WTC11 (cell line): ENCODE results near the gene ZNF256. TPM values are rescaled to one million over a fixed set of nuclear protein-coding genes. Genes with fewer than 3 reads are reported as not detected.
A peak's percentile ranks its signal among the peaks of the same experiment; 100 is the strongest.

Experiments used
- ATAC-seq: fragments of 200-7000 bp; cut with Tn5 transposase; 2 replicates; pipeline ENCODE4 v1.10.0; 2021; ENCODE audit warnings: mild to moderate bottlenecking, moderate library complexity
- CTCF ChIA-PET: fragments of 300-600 bp; sonication (Branson Sonifier 250); formaldehyde crosslinking; loops from one replicate; lab custom pipeline; 2021; ENCODE audit warnings: antibody characterized with exemption; lab: Charles Lee
- POLR2A ChIA-PET: fragments of 350-600 bp; sonication (Branson Sonifier 250); formaldehyde crosslinking; loops from one replicate; lab custom pipeline; 2021; ENCODE audit warnings: antibody characterized with exemption; lab: Charles Lee
- DNase-seq: peaks from one replicate; pipeline ENCODE4 v3.0.0; 2021; ENCODE audit warnings: low spot score
- H3K27ac Mint-ChIP-seq: 2 replicates; pipeline ENCODE4 v1.8.0; 2021; ENCODE audit warnings: mixed read lengths
- H3K27me3 Mint-ChIP-seq: 2 replicates; pipeline ENCODE4 v1.8.0; 2021; ENCODE audit warnings: low read depth, mild to moderate bottlenecking, moderate library complexity, mixed read lengths
- H3K36me3 Mint-ChIP-seq: 2 replicates; pipeline ENCODE4 v1.8.0; 2021; ENCODE audit warnings: mixed read lengths
- H3K4me1 Mint-ChIP-seq: 2 replicates; pipeline ENCODE4 v1.8.0; 2022; ENCODE audit warnings: mixed read lengths
- H3K4me3 Mint-ChIP-seq: 2 replicates; pipeline ENCODE4 v1.8.0; 2021; ENCODE audit warnings: mild to moderate bottlenecking, moderate library complexity, mixed read lengths
- H3K9me3 Mint-ChIP-seq: 2 replicates; pipeline ENCODE4 v1.8.0; 2021; ENCODE audit warnings: mixed read lengths
- ARID4B ChIP-seq: sonication (generic); formaldehyde crosslinking; IDR thresholded peaks from 2 replicates; pipeline ENCODE4 v1.8.0; 2023; ENCODE audit warnings: missing genetic modification reagents, mild to moderate bottlenecking, borderline replicate concordance
- ATF6 ChIP-seq: sonication (generic); formaldehyde crosslinking; IDR thresholded peaks from 2 replicates; pipeline ENCODE4 v1.8.1; 2023; ENCODE audit warnings: mild to moderate bottlenecking, missing genetic modification reagents
- FOXJ3 ChIP-seq: sonication (generic); formaldehyde crosslinking; IDR thresholded peaks from 2 replicates; pipeline ENCODE4 v1.9.0; 2021; ENCODE audit warnings: missing genetic modification reagents, mild to moderate bottlenecking, borderline replicate concordance
- IRF2 ChIP-seq: sonication (generic); formaldehyde crosslinking; IDR thresholded peaks from 2 replicates; pipeline ENCODE4 v1.8.0; 2022; ENCODE audit warnings: low read depth, missing genetic modification reagents, borderline replicate concordance
- NR2C2 ChIP-seq: sonication (generic); formaldehyde crosslinking; IDR thresholded peaks from 2 replicates; pipeline ENCODE4 v1.8.0; 2022; ENCODE audit warnings: mild to moderate bottlenecking, missing genetic modification reagents
- PRDM15 ChIP-seq: sonication (generic); formaldehyde crosslinking; IDR thresholded peaks from 2 replicates; pipeline ENCODE4 v1.8.0; 2022; ENCODE audit warnings: missing genetic modification reagents
- RELA ChIP-seq: sonication (generic); formaldehyde crosslinking; IDR thresholded peaks from 2 replicates; pipeline ENCODE4 v1.8.1; 2022; ENCODE audit warnings: missing genetic modification reagents, mild to moderate bottlenecking, borderline replicate concordance
- SP1 ChIP-seq: sonication (generic); formaldehyde crosslinking; conservative IDR thresholded peaks from 2 replicates; pipeline ENCODE4 v1.8.1; 2022; ENCODE audit warnings: missing genetic modification reagents
- STAT6 ChIP-seq: sonication (generic); formaldehyde crosslinking; conservative IDR thresholded peaks from 2 replicates; pipeline ENCODE4 v1.8.1; 2023; ENCODE audit warnings: mild to moderate bottlenecking, low read depth, missing genetic modification reagents, moderate library complexity
- TCF7 ChIP-seq: sonication (generic); formaldehyde crosslinking; IDR thresholded peaks from 2 replicates; pipeline ENCODE4 v1.8.0; 2022; ENCODE audit warnings: mild to moderate bottlenecking, low read depth, missing genetic modification reagents, moderate library complexity
- TEAD4 ChIP-seq: sonication (generic); formaldehyde crosslinking; IDR thresholded peaks from 2 replicates; pipeline ENCODE4 v1.8.0; 2022; ENCODE audit warnings: mild to moderate bottlenecking, missing genetic modification reagents
- TP53 ChIP-seq: sonication (generic); formaldehyde crosslinking; IDR thresholded peaks from 2 replicates; pipeline ENCODE4 v1.8.1; 2023; ENCODE audit warnings: mild to moderate bottlenecking, missing genetic modification reagents
- ZMAT4 ChIP-seq: fragments of 250-450 bp; sonication (Bioruptor Pico); IDR thresholded peaks from 2 replicates; pipeline ENCODE4 v1.9.0; 2021; ENCODE audit warnings: mild to moderate bottlenecking
- ZNF423 ChIP-seq: fragments of 250-450 bp; sonication (Bioruptor Pico); IDR thresholded peaks from 2 replicates; pipeline ENCODE4 v2.1.2; 2022; ENCODE audit warnings: mild to moderate bottlenecking, moderate library complexity
- total RNA-seq: library from RNA; stranded (reverse); gene quantifications from 3 replicates; pipeline ENCODE4 v1.2.3, GENCODE V29; 2021
- TF ChIP-seq, protein P1 (sequence below): sonication (generic); formaldehyde crosslinking; IDR thresholded peaks from 2 replicates; pipeline ENCODE4 v1.8.1; 2023; ENCODE audit warnings: mild to moderate bottlenecking, missing genetic modification reagents, borderline replicate concordance

ZNF256 gene
- total RNA-seq, 1 experiment from 2014 or later, result 17.9 TPM

- TF ChIP-seq ARID4B (CRISPR knock-in tag) (no peak), ZMAT4 (CRISPR knock-in tag) (no peak), RELA (CRISPR knock-in tag) (no peak), STAT6 (no peak), ZNF423 (no peak), TCF7 (no peak), TEAD4 (CRISPR knock-in tag) (no peak), SP1 (CRISPR knock-in tag) (peak; percentile 76), FOXJ3 (CRISPR knock-in tag) (no peak), NR2C2 (CRISPR knock-in tag) (no peak), TP53 (CRISPR knock-in tag) (no peak), IRF2 (no peak)
- TF ChIP-seq, protein P1, sequence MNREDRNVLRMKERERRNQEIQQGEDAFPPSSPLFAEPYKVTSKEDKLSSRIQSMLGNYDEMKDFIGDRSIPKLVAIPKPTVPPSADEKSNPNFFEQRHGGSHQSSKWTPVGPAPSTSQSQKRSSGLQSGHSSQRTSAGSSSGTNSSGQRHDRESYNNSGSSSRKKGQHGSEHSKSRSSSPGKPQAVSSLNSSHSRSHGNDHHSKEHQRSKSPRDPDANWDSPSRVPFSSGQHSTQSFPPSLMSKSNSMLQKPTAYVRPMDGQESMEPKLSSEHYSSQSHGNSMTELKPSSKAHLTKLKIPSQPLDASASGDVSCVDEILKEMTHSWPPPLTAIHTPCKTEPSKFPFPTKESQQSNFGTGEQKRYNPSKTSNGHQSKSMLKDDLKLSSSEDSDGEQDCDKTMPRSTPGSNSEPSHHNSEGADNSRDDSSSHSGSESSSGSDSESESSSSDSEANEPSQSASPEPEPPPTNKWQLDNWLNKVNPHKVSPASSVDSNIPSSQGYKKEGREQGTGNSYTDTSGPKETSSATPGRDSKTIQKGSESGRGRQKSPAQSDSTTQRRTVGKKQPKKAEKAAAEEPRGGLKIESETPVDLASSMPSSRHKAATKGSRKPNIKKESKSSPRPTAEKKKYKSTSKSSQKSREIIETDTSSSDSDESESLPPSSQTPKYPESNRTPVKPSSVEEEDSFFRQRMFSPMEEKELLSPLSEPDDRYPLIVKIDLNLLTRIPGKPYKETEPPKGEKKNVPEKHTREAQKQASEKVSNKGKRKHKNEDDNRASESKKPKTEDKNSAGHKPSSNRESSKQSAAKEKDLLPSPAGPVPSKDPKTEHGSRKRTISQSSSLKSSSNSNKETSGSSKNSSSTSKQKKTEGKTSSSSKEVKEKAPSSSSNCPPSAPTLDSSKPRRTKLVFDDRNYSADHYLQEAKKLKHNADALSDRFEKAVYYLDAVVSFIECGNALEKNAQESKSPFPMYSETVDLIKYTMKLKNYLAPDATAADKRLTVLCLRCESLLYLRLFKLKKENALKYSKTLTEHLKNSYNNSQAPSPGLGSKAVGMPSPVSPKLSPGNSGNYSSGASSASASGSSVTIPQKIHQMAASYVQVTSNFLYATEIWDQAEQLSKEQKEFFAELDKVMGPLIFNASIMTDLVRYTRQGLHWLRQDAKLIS (CRISPR knock-in tag), result no peak
These were observed 12.5 kb downstream of the ZNF256 start, which contains the start of gene ZNF418 (continued) for GRCh38 chr19:57934820-57935665.

DNA sequence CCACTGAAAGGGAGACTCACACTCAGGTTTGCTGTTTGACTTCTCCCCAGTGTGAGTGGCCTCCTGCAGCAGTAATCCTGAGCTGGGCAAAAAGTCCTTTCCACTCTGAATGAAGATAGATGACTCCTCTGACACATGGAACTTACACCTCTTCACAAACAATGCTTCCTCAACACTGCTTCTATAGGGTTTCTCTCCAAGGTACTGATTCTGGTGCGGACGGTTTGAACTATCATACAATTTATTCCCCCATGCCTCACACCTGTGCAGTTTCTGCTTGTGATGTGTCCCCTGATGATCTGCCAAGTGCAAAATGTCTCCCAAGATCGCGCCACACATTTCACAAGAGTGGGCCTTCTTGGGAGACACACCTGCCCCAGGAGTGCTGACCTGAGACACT, 19.9 kb downstream of the ZNF256 start:
- peaks cover 51% of the 10 kb centered on the region for H3K9me3 Mint-ChIP-seq
- TF ChIP-seq ATF6 (CRISPR knock-in tag) (no peak), PRDM15 (CRISPR knock-in tag) (no peak)

More for the DNA sequence above, 19.9 kb downstream of the ZNF256 start:
- Mint-ChIP-seq H3K27ac (no peak overlapping the region), H3K27me3 (peaks cover 5% of the 10 kb centered on the region), H3K4me3 (no peak overlapping the region), H3K4me1 (no peaks in the 10 kb centered on the region), H3K36me3 (peaks cover 88% of the 10 kb centered on the region)
- POLR2A ChIA-PET, result no interaction called here
- ATAC-seq, result no peak
- no peak for DNase-seq
- CTCF ChIA-PET, result no interaction called here
